B cell (primary cell): ENCODE results near the gene MANBA. TPM values are rescaled to one million over a fixed set of nuclear protein-coding genes. Genes with fewer than 3 reads are reported as not detected.

ENCODE experiments used
- ATAC-seq: fragments of 200-7000 bp; cut with Tn5 transposase; one replicate; pipeline ENCODE4 v1.10.0; 2021; ENCODE audit warnings: low read depth, mild to moderate bottlenecking, moderate number of reproducible peaks, moderate library complexity
- CTCF ChIA-PET: fragments of 350-600 bp; sonication (Branson Sonifier 250); formaldehyde crosslinking; loops from one replicate; lab custom pipeline; 2021; ENCODE audit warnings: antibody characterized with exemption, inconsistent platforms; lab: Charles Lee
- POLR2A ChIA-PET: fragments of 350-600 bp; sonication (Branson Sonifier 250); formaldehyde crosslinking; loops from one replicate; lab custom pipeline; 2021; ENCODE audit warnings: antibody characterized with exemption; lab: Charles Lee
- DNase-seq: peaks from one replicate; pipeline ENCODE4 v3.0.0; 2013
- H2AFZ ChIP-seq: 2 replicates; pipeline ENCODE4 v1.6.1; 2012; ENCODE audit warnings: mild to moderate bottlenecking, low read depth, low read length; ENCODE audit not compliant: insufficient read depth, poor library complexity, severe bottlenecking
- H3K27ac ChIP-seq, 2 donors: 1 replicate in 1 of 2; 2 replicates in 1 of 2; pipeline ENCODE4 v1.5.1; 2012 to 2013; ENCODE audit warnings: low read length in 2 of 2, mild to moderate bottlenecking in 2 of 2, moderate library complexity in 1 of 2
- H3K27me3 ChIP-seq, 4 experiments: fragments of 200-600 bp in 1 of 4; sonication (generic) in 1 of 4; replicated peaks in 1 of 4; 1 replicate in 2 of 4; 2 replicates in 2 of 4; pipeline versions ENCODE4 v1.6.1 to v1.7.0; 2013 to 2016; ENCODE audit warnings: low read length in 3 of 4, mild to moderate bottlenecking in 2 of 4, mixed read lengths in 1 of 4, moderate library complexity in 1 of 4; ENCODE audit not compliant: insufficient read depth in 4 of 4, control insufficient read depth in 3 of 4; ENCODE audit errors: control extremely low read depth in 1 of 4
- H3K36me3 ChIP-seq, 2 experiments: replicated peaks in 1 of 2; 1 replicate in 1 of 2; 2 replicates in 1 of 2; pipeline versions ENCODE4 v1.6.1 to v1.7.1; 2013; ENCODE audit warnings: low read length in 1 of 2; ENCODE audit not compliant: insufficient read depth in 2 of 2, control insufficient read depth in 1 of 2; ENCODE audit errors: control extremely low read depth in 1 of 2, extremely low read depth in 1 of 2
- H3K4me1 ChIP-seq, 2 donors: fragments of 200-600 bp in 1 of 2; sonication (generic) in 1 of 2; 1 replicate in 1 of 2; 2 replicates in 1 of 2; pipeline versions ENCODE4 v1.5.1 to v1.6.1; 2013 to 2017; ENCODE audit warnings: low read length in 2 of 2; ENCODE audit not compliant: control insufficient read depth in 2 of 2, insufficient read depth in 2 of 2
- H3K4me2 ChIP-seq: replicated peaks from 2 replicates; pipeline ENCODE3; 2012; ENCODE audit warnings: mild to moderate bottlenecking, low read depth, low read length; ENCODE audit not compliant: poor library complexity, severe bottlenecking
- H3K4me3 ChIP-seq, 5 experiments: fragments of 200-600 bp in 1 of 5; sonication (generic) in 1 of 5; 1 replicate in 3 of 5; 2 replicates in 2 of 5; pipeline versions ENCODE4 v1.5.1 to v1.7.0; 2011 to 2016; ENCODE audit warnings: low read length in 4 of 5, mild to moderate bottlenecking in 4 of 5, low read depth in 2 of 5, control low read depth in 1 of 5, moderate library complexity in 1 of 5; ENCODE audit not compliant: insufficient read depth in 1 of 5; ENCODE audit errors: control extremely low read depth in 1 of 5, extremely low read depth in 1 of 5
- H3K79me2 ChIP-seq: fragments of 200-600 bp; sonication (generic); one replicate; pipeline ENCODE4 v1.6.0; 2016; ENCODE audit warnings: low read length; ENCODE audit not compliant: control insufficient read depth, insufficient read depth
- H3K9ac ChIP-seq: fragments of 200-600 bp; sonication (generic); 2 replicates; pipeline ENCODE4 v1.6.1; 2017; ENCODE audit warnings: mild to moderate bottlenecking, low read length, moderate library complexity
- H3K9me3 ChIP-seq, 3 donors: one replicate each; pipeline versions ENCODE4 v1.6.1 to v1.7.1; 2013; ENCODE audit warnings: low read length in 2 of 3; ENCODE audit not compliant: control insufficient read depth in 2 of 3, insufficient read depth in 1 of 3; ENCODE audit errors: control extremely low read depth in 1 of 3
- H4K20me1 ChIP-seq: 2 replicates; pipeline ENCODE4 v1.6.0; 2012; ENCODE audit warnings: mild to moderate bottlenecking, low read length; ENCODE audit not compliant: insufficient read depth, control insufficient read depth, poor library complexity, severe bottlenecking
- H3K27ac Mint-ChIP-seq: one replicate; pipeline ENCODE4 v1.8.0; 2021; ENCODE audit warnings: mixed read lengths
- H3K27me3 Mint-ChIP-seq: one replicate; pipeline ENCODE4 v1.8.0; 2021; ENCODE audit warnings: mixed read lengths
- H3K4me1 Mint-ChIP-seq: one replicate; pipeline ENCODE4 v1.8.0; 2021; ENCODE audit warnings: mixed read lengths
- H3K4me3 Mint-ChIP-seq: one replicate; pipeline ENCODE4 v1.8.0; 2021; ENCODE audit warnings: mixed read lengths
- H3K9me3 Mint-ChIP-seq: one replicate; pipeline ENCODE4 v1.8.0; 2022; ENCODE audit warnings: mixed read lengths; ENCODE audit not compliant: insufficient read depth
- CTCF ChIP-seq: fragments of 200-600 bp; IDR thresholded peaks from one replicate; pipeline ENCODE4 v1.8.0; 2022; ENCODE audit warnings: antibody characterized with exemption, mild to moderate bottlenecking
- EZH2 ChIP-seq: IDR thresholded peaks from 2 replicates; pipeline ENCODE4 v1.6.1; 2012; ENCODE audit warnings: borderline replicate concordance, low read depth, mild to moderate bottlenecking, moderate library complexity, low read length; ENCODE audit not compliant: insufficient read depth, poor library complexity, severe bottlenecking
- WGBS: methylation state at CpG from one replicate; pipeline ENCODE4 v1.1.5; 2013; ENCODE audit warnings: missing lambda C conversion rate; ENCODE audit not compliant: insufficient coverage; 5-methylcytosine and 5-hydroxymethylcytosine counted together
- intact Hi-C: fragments of 100-400 bp; cut with micrococcal nuclease; formaldehyde crosslinking; loops from one replicate; pipeline ENCODE4 v1.10.0; 2022
- polyA plus RNA-seq: library from polyadenylated mRNA; depleted of rRNA; stranded (reverse); fragments of >200 nt; gene quantifications from 2 replicates; pipeline ENCODE4 v1.2.3, GENCODE V29; 2012
- total RNA-seq, 2 donors: library from RNA; stranded (reverse); fragments of 120-200 nt in 1 of 2; gene quantifications; 1 replicate in 1 of 2; 2 replicates in 1 of 2; pipeline versions ENCODE4 v1.2.3 to v1.2.4, GENCODE V29; 2013 to 2022

Gene MANBA
- total and polyA plus RNA-seq, 2 donors (not counting 1 experiment from before 2014, with no cell fraction given) = 91.6 to 119 TPM

- Histone ChIP-seq H3K9me3 (no peaks in the 10 kb centered on the region), H3K4me1 (no peaks in the 10 kb centered on the region), H3K4me2 (no peak overlapping the region), H4K20me1 (no peaks in the 10 kb centered on the region), H3K27me3 (no peaks in the 10 kb centered on the region), H3K9ac (no peak overlapping the region), H3K4me3 (no peak overlapping the region), H3K27ac (no peak overlapping the region), H3K79me2 (no peaks in the 10 kb centered on the region), H2AFZ (no peak overlapping the region), H3K36me3 (peaks cover 8 to 40% of the 10 kb centered on the region in 2 experiments)
- ChIA-PET POLR2A (no interaction called here), CTCF (no interaction called here)
- no peak for ATAC-seq
- no peak for TF ChIP-seq EZH2
- no peak for TF ChIP-seq CTCF
- no peak overlapping the region for H3K4me3 Mint-ChIP-seq
- H3K27me3 Mint-ChIP-seq = no peaks in the 10 kb centered on the region
- no peaks in the 10 kb centered on the region for H3K9me3 Mint-ChIP-seq
- no CpG with 5 or more reads among the region's 5 CpGs for WGBS
- H3K27ac Mint-ChIP-seq = no peak overlapping the region
- H3K4me1 Mint-ChIP-seq = no peaks in the 10 kb centered on the region
- DNase-seq = no peak
- intact Hi-C loops = no loop called here
These were observed 66.9 kb downstream of the MANBA start for GRCh38 chr4:102693861-102694260.

DNA sequence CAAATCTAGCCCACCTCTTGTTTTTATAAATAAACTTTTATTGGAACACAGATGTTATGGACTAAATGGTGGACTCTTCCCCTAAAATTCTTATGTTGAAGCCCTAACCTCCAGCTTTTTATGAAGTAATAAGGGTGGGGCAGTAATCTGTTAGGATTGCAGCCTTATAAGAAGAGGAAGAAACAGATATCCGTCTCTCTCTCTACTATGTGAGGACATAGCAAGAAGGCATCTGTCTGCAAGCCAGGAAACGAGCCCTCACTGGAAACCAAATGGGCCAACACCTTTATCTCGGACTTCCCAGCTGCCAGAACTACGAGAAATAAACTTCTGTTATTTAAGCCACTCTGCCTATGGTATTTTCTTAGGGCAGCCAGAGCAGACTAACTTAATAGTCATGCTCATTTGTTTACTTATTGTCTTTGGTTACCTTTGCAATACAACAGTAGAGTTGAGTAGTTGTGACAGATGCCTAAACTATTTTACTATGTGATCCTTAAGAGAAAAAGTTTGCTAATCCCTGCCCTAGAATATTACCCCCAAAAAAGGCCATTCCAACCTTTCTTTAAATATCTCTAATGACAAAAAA is 67.4 kb downstream of the MANBA start:
- H3K4me3 Mint-ChIP-seq = no peak overlapping the region
- no peak for ATAC-seq
- TF ChIP-seq EZH2 (no peak), CTCF (no peak)
- no peaks in the 10 kb centered on the region for H3K4me1 Mint-ChIP-seq
- ChIA-PET POLR2A (no interaction called here), CTCF (no interaction called here)
- no peak for DNase-seq
- Histone ChIP-seq H2AFZ (no peak overlapping the region), H3K4me2 (no peak overlapping the region), H3K27me3 (no peaks in the 10 kb centered on the region), H3K4me3 (no peak overlapping the region), H3K27ac (no peak overlapping the region), H4K20me1 (no peaks in the 10 kb centered on the region), H3K4me1 (peaks cover 2 to 3% of the 10 kb centered on the region in 2 donors), H3K9ac (no peak overlapping the region), H3K79me2 (no peaks in the 10 kb centered on the region), H3K36me3 (peaks cover 8 to 40% of the 10 kb centered on the region in 2 experiments), H3K9me3 (no peaks in the 10 kb centered on the region)
- H3K27ac Mint-ChIP-seq = no peak overlapping the region
- H3K9me3 Mint-ChIP-seq = no peaks in the 10 kb centered on the region
- WGBS = 100% methylated on average over 1 of the region's 4 CpGs
- intact Hi-C loops = no loop called here
- no peaks in the 10 kb centered on the region for H3K27me3 Mint-ChIP-seq
